ENCODE results near the gene GJD2.

The GJD2 gene

GRCh38 chr15:34793071-34793470 is 38.3 kb upstream of the GJD2 start:
- TF ChIP-seq EZH2 (IDR thresholded peaks at IDR 0.05; ENCODE audit: borderline replicate concordance, low read length) (no peak), CTCF (IDR thresholded peaks at IDR 0.05; ENCODE audit: low read length) (no peak)
- Histone ChIP-seq H3K79me2 (ENCODE audit: insufficient read depth, low read length) (no peaks in the 10 kb centered on the region), H3K4me1 (ENCODE audit: insufficient read depth, low read length, severe bottlenecking) (no peaks in the 10 kb centered on the region), H3K4me2 (ENCODE audit: low read length) (no peak overlapping the region), H4K20me1 (ENCODE audit: insufficient read depth, low read length) (no peaks in the 10 kb centered on the region), H3K4me3 (ENCODE audit: low read depth, low read length, poor library complexity, severe bottlenecking) (no peak overlapping the region), H3K9ac (ENCODE audit: low read length) (no peak overlapping the region), H3K9me3 (ENCODE audit: low read length) (no peaks in the 10 kb centered on the region), H3K36me3 (ENCODE audit: insufficient read depth, low read length) (no peaks in the 10 kb centered on the region), H3K27me3 (ENCODE audit: insufficient read depth, low read length) (no peaks in the 10 kb centered on the region; the same call in 1 of the 2 replicates), H3F3A (ENCODE audit: insufficient read depth, low read length) (no peaks in the 10 kb centered on the region), H3K9me2 (ENCODE audit: low read depth, low read length) (no peaks in the 10 kb centered on the region), H2AFZ (ENCODE audit: low read length) (no peak overlapping the region), H3K27ac (ENCODE audit: low read depth, low read length, poor library complexity, severe bottlenecking) (no peak overlapping the region)

GRCh38 chr15:34791701-34792100 is 36.9 kb upstream of the GJD2 start:
- Histone ChIP-seq H3K9me2 (ENCODE audit: low read depth, low read length) (no peaks in the 10 kb centered on the region), H3K79me2 (ENCODE audit: insufficient read depth, low read length) (no peaks in the 10 kb centered on the region), H3K9ac (ENCODE audit: low read length) (no peak overlapping the region), H3F3A (ENCODE audit: insufficient read depth, low read length) (no peaks in the 10 kb centered on the region), H3K4me1 (ENCODE audit: insufficient read depth, low read length, severe bottlenecking) (no peaks in the 10 kb centered on the region), H3K4me3 (ENCODE audit: low read depth, low read length, poor library complexity, severe bottlenecking) (no peak overlapping the region), H2AFZ (ENCODE audit: low read length) (no peak overlapping the region), H3K36me3 (ENCODE audit: insufficient read depth, low read length) (no peaks in the 10 kb centered on the region), H3K27me3 (ENCODE audit: insufficient read depth, low read length) (no peaks in the 10 kb centered on the region; the same call in 1 of the 2 replicates), H4K20me1 (ENCODE audit: insufficient read depth, low read length) (no peaks in the 10 kb centered on the region), H3K4me2 (ENCODE audit: low read length) (no peak overlapping the region), H3K27ac (ENCODE audit: low read depth, low read length, poor library complexity, severe bottlenecking) (no peak overlapping the region), H3K9me3 (ENCODE audit: low read length) (no peaks in the 10 kb centered on the region)
- no peak for TF ChIP-seq CTCF (IDR thresholded peaks at IDR 0.05; ENCODE audit: low read length)
- no peak for TF ChIP-seq EZH2 (IDR thresholded peaks at IDR 0.05; ENCODE audit: borderline replicate concordance, low read length)

GRCh38 chr15:34790121-34790520 is 35.3 kb upstream of the GJD2 start:
- no peaks in the 10 kb centered on the region for H3K36me3 ChIP-seq (ENCODE audit: insufficient read depth, low read length)

More at GRCh38 chr15:34790121-34790520, 35.3 kb upstream of the GJD2 start:
- Histone ChIP-seq H3K4me3 (ENCODE audit: low read depth, low read length, poor library complexity, severe bottlenecking) (no peak overlapping the region), H3K9me3 (ENCODE audit: low read length) (no peaks in the 10 kb centered on the region), H4K20me1 (ENCODE audit: insufficient read depth, low read length) (no peaks in the 10 kb centered on the region), H3F3A (ENCODE audit: insufficient read depth, low read length) (no peaks in the 10 kb centered on the region), H3K27me3 (ENCODE audit: insufficient read depth, low read length) (no peaks in the 10 kb centered on the region; the same call in 1 of the 2 replicates), H3K4me1 (ENCODE audit: insufficient read depth, low read length, severe bottlenecking) (no peaks in the 10 kb centered on the region), H3K9me2 (ENCODE audit: low read depth, low read length) (no peaks in the 10 kb centered on the region), H3K4me2 (ENCODE audit: low read length) (no peak overlapping the region), H3K79me2 (ENCODE audit: insufficient read depth, low read length) (no peaks in the 10 kb centered on the region), H2AFZ (ENCODE audit: low read length) (no peak overlapping the region), H3K27ac (ENCODE audit: low read depth, low read length, poor library complexity, severe bottlenecking) (no peak overlapping the region), H3K9ac (ENCODE audit: low read length) (no peak overlapping the region)
- TF ChIP-seq CTCF (IDR thresholded peaks at IDR 0.05; ENCODE audit: low read length) (no peak), EZH2 (IDR thresholded peaks at IDR 0.05; ENCODE audit: borderline replicate concordance, low read length) (no peak)
